GM23338 (cell line): ENCODE data around the gene SEMA3C. TPM values are rescaled to one million over a fixed set of nuclear protein-coding genes. Genes with fewer than 3 reads are reported as not detected.

Experiments used
- ATAC-seq: fragments of 200-7000 bp; cut with Tn5 transposase; 3 replicates; pipeline ENCODE4 v1.9.1; 2020
- DNase-seq: peaks from one replicate; pipeline ENCODE4 v3.0.0-alpha.2; 2015; ENCODE audit warnings: low spot score
- H2AFZ ChIP-seq: fragments of 200-600 bp; sonication (generic); 2 replicates; pipeline ENCODE4 v1.8.0; 2016; ENCODE audit warnings: antibody characterized with exemption, mild to moderate bottlenecking, moderate library complexity
- H3F3A ChIP-seq: fragments of 200-600 bp; sonication (generic); replicated peaks from 2 replicates; pipeline ENCODE4 v1.8.0; 2017; ENCODE audit warnings: antibody characterized with exemption, mixed run types, low read depth
- H3K27ac ChIP-seq: fragments of 200-600 bp; sonication (generic); 2 replicates; pipeline ENCODE4 v1.6.1; 2016; ENCODE audit warnings: low read depth
- H3K27me3 ChIP-seq: fragments of 200-600 bp; sonication (generic); 2 replicates; pipeline ENCODE4 v1.8.0; 2016; ENCODE audit warnings: mild to moderate bottlenecking, mixed run types, moderate library complexity; ENCODE audit not compliant: insufficient read depth
- H3K36me3 ChIP-seq: fragments of 200-600 bp; sonication (generic); 2 replicates; pipeline ENCODE4 v1.8.0; 2016; ENCODE audit warnings: mild to moderate bottlenecking; ENCODE audit not compliant: insufficient read depth
- H3K4me1 ChIP-seq: fragments of 200-600 bp; sonication (generic); 2 replicates; pipeline ENCODE4 v1.8.0; 2016; ENCODE audit warnings: mild to moderate bottlenecking, moderate library complexity; ENCODE audit not compliant: insufficient read depth
- H3K4me2 ChIP-seq: fragments of 200-600 bp; sonication (generic); 2 replicates; pipeline ENCODE4 v1.7.1; 2017; ENCODE audit warnings: mixed run types
- H3K4me3 ChIP-seq: fragments of 200-600 bp; sonication (generic); 2 replicates; pipeline ENCODE4 v1.6.1; 2016; ENCODE audit warnings: mixed run types
- H3K79me2 ChIP-seq: fragments of 200-600 bp; sonication (generic); replicated peaks from 2 replicates; pipeline ENCODE4 v1.8.0; 2017; ENCODE audit warnings: mild to moderate bottlenecking; ENCODE audit not compliant: insufficient read depth
- H3K9me2 ChIP-seq: fragments of 200-600 bp; sonication (generic); 2 replicates; pipeline ENCODE4 v1.8.0; 2017; ENCODE audit not compliant: insufficient read depth
- H4K20me1 ChIP-seq: fragments of 200-600 bp; sonication (generic); replicated peaks from 2 replicates; pipeline ENCODE4 v1.8.0; 2017; ENCODE audit warnings: mild to moderate bottlenecking; ENCODE audit not compliant: insufficient read depth
- H3K27ac Mint-ChIP-seq: 2 replicates; pipeline ENCODE4 v1.8.0; 2020; ENCODE audit warnings: inconsistent platforms, mild to moderate bottlenecking, moderate library complexity, mixed read lengths
- H3K27me3 Mint-ChIP-seq: 3 replicates; pipeline ENCODE4 v1.8.0; 2022; ENCODE audit warnings: low read depth, mild to moderate bottlenecking, moderate library complexity, mixed read lengths, inconsistent platforms; ENCODE audit not compliant: insufficient read depth, poor library complexity
- H3K36me3 Mint-ChIP-seq: 3 replicates; pipeline ENCODE4 v1.8.0; 2021; ENCODE audit warnings: low read depth, mild to moderate bottlenecking, inconsistent platforms, moderate library complexity, mixed read lengths
- H3K4me1 Mint-ChIP-seq: 3 replicates; pipeline ENCODE4 v1.8.0; 2020; ENCODE audit warnings: mild to moderate bottlenecking, inconsistent platforms, mixed read lengths
- H3K4me3 Mint-ChIP-seq: 3 replicates; pipeline ENCODE4 v1.8.0; 2021; ENCODE audit warnings: moderate library complexity, mild to moderate bottlenecking, inconsistent platforms, mixed read lengths
- H3K9me3 Mint-ChIP-seq: 3 replicates; pipeline ENCODE4 v1.8.0; 2020; ENCODE audit warnings: moderate library complexity, mild to moderate bottlenecking, inconsistent platforms, mixed read lengths
- CREB1 ChIP-seq: fragments of 250-450 bp; sonication (Bioruptor Pico); IDR thresholded peaks from 2 replicates; pipeline ENCODE4 v1.5.0; 2020; ENCODE audit warnings: low read depth, mild to moderate bottlenecking, moderate library complexity
- EZH2 ChIP-seq: fragments of 200-600 bp; sonication (generic); IDR thresholded peaks from one replicate; pipeline ENCODE4 v1.8.0; 2017; ENCODE audit warnings: antibody characterized with exemption, mild to moderate bottlenecking, low read depth; ENCODE audit not compliant: unreplicated experiment
- EZH2phosphoT487 ChIP-seq: fragments of 200-600 bp; sonication (generic); IDR thresholded peaks from one replicate; pipeline ENCODE4 v1.8.1; 2018; ENCODE audit warnings: antibody characterized with exemption; ENCODE audit not compliant: unreplicated experiment
- JUNB ChIP-seq: IDR thresholded peaks from one replicate; pipeline ENCODE4 v1.6.1; 2016; ENCODE audit warnings: antibody characterized with exemption; ENCODE audit not compliant: unreplicated experiment
- NANOG ChIP-seq: IDR thresholded peaks from 2 replicates; pipeline ENCODE4 v1.6.1; 2016; ENCODE audit warnings: antibody characterized with exemption, borderline replicate concordance
- POLR2AphosphoS5 ChIP-seq: IDR thresholded peaks from 2 replicates; pipeline ENCODE4 v1.6.1; 2016; ENCODE audit warnings: antibody characterized with exemption, low read depth
- STAT1 ChIP-seq: IDR thresholded peaks from one replicate; pipeline ENCODE4 v1.6.1; 2016; ENCODE audit warnings: antibody characterized with exemption; ENCODE audit not compliant: unreplicated experiment
- ZNF114 ChIP-seq: fragments of 250-450 bp; sonication (Bioruptor Pico); IDR thresholded peaks from 2 replicates; pipeline ENCODE4 v1.5.0; 2020; ENCODE audit warnings: mild to moderate bottlenecking, moderate library complexity
- ZNF331 ChIP-seq: fragments of 250-450 bp; sonication (Bioruptor Pico); IDR thresholded peaks from 2 replicates; pipeline ENCODE4 v1.5.0; 2020; ENCODE audit warnings: low read depth, mild to moderate bottlenecking, moderate library complexity
- polyA plus RNA-seq: library from polyadenylated mRNA; unstranded; fragments of >200 nt; fragmentation: Nextera tagmentation; extraction: Ambion mirVana; gene quantifications from 2 replicates; pipeline ENCODE4 v1.2.1, GENCODE V29; 2016
- total RNA-seq: library from RNA; depleted of rRNA; stranded (reverse); fragments of >200 nt; shearing (Covaris generic); gene quantifications from 2 replicates; pipeline ENCODE4 v1.2.3, GENCODE V29; 2014
- TF ChIP-seq, protein P1 (sequence below): fragments of 250-450 bp; sonication (Bioruptor Pico); IDR thresholded peaks from 2 replicates; pipeline ENCODE4 v1.5.0; 2020; ENCODE audit warnings: mild to moderate bottlenecking, moderate library complexity
- TF ChIP-seq, protein P2 (sequence below), 2 experiments: fragments of 200-600 bp in 1 of 2; sonication (generic) in 1 of 2; conservative IDR thresholded peaks; 2 replicates each; pipeline versions ENCODE4 v1.5.1 to v1.6.1; 2016 to 2017; ENCODE audit warnings: antibody characterized with exemption in 2 of 2, low read depth in 2 of 2, mild to moderate bottlenecking in 2 of 2, moderate library complexity in 1 of 2
- TF ChIP-seq, protein P3 (sequence below): IDR thresholded peaks from one replicate; pipeline ENCODE4 v1.6.1; 2018; ENCODE audit warnings: antibody characterized with exemption; ENCODE audit not compliant: unreplicated experiment
- TF ChIP-seq, protein P4 (sequence below): IDR thresholded peaks from 2 replicates; pipeline ENCODE4 v1.6.1; 2016; ENCODE audit warnings: antibody characterized with exemption

SEMA3C gene
- total and polyA plus RNA-seq, 2 experiments from 2014 or later = 1.0 to 3.5 TPM

DNA sequence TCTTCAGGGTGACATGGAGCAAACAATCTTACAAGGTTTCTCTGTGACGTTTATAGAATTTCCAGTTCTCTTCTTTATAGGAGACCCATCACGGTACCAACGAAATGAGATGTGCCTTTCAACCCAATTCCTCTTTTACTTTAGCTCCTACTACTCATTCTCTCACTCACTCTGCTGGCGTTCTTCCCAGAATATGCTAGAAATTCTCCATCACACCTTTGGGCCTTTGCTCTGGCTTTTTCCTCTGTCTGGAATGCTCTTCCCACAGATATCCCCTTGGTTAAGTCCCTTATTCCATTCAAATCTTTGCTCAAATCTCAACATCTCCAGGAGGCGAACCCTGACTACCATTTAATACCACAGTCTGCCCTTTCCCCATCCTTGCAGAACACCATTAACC, 39.0 kb downstream of the SEMA3C start:
- H3F3A ChIP-seq = no peaks in the 10 kb centered on the region
- Mint-ChIP-seq H3K9me3 (no peaks in the 10 kb centered on the region), H3K27me3 (no peaks in the 10 kb centered on the region), H3K36me3 (no peaks in the 10 kb centered on the region), H3K27ac (no peak overlapping the region), H3K4me1 (0 out of 3 replicates have a peak, but pooled peaks cover 2% of the 10 kb centered on the region), H3K4me3 (no peak overlapping the region)
- no peaks in the 10 kb centered on the region for H3K27me3 ChIP-seq
- no peaks in the 10 kb centered on the region for H4K20me1 ChIP-seq
- DNase-seq (no peak), ATAC-seq (no peak)
- no peak overlapping the region for H3K27ac ChIP-seq
- no peaks in the 10 kb centered on the region for H3K4me1 ChIP-seq
- no peak overlapping the region for H3K4me3 ChIP-seq
- no peak overlapping the region for H2AFZ ChIP-seq
- TF ChIP-seq STAT1 (no peak), ZNF331 (CRISPR knock-in tag) (no peak), NANOG (no peak), EZH2phosphoT487 (no peak), ZNF114 (CRISPR knock-in tag) (no peak), EZH2 (no peak), JUNB (no peak), CREB1 (no peak), POLR2AphosphoS5 (no peak)
- TF ChIP-seq, protein P1, sequence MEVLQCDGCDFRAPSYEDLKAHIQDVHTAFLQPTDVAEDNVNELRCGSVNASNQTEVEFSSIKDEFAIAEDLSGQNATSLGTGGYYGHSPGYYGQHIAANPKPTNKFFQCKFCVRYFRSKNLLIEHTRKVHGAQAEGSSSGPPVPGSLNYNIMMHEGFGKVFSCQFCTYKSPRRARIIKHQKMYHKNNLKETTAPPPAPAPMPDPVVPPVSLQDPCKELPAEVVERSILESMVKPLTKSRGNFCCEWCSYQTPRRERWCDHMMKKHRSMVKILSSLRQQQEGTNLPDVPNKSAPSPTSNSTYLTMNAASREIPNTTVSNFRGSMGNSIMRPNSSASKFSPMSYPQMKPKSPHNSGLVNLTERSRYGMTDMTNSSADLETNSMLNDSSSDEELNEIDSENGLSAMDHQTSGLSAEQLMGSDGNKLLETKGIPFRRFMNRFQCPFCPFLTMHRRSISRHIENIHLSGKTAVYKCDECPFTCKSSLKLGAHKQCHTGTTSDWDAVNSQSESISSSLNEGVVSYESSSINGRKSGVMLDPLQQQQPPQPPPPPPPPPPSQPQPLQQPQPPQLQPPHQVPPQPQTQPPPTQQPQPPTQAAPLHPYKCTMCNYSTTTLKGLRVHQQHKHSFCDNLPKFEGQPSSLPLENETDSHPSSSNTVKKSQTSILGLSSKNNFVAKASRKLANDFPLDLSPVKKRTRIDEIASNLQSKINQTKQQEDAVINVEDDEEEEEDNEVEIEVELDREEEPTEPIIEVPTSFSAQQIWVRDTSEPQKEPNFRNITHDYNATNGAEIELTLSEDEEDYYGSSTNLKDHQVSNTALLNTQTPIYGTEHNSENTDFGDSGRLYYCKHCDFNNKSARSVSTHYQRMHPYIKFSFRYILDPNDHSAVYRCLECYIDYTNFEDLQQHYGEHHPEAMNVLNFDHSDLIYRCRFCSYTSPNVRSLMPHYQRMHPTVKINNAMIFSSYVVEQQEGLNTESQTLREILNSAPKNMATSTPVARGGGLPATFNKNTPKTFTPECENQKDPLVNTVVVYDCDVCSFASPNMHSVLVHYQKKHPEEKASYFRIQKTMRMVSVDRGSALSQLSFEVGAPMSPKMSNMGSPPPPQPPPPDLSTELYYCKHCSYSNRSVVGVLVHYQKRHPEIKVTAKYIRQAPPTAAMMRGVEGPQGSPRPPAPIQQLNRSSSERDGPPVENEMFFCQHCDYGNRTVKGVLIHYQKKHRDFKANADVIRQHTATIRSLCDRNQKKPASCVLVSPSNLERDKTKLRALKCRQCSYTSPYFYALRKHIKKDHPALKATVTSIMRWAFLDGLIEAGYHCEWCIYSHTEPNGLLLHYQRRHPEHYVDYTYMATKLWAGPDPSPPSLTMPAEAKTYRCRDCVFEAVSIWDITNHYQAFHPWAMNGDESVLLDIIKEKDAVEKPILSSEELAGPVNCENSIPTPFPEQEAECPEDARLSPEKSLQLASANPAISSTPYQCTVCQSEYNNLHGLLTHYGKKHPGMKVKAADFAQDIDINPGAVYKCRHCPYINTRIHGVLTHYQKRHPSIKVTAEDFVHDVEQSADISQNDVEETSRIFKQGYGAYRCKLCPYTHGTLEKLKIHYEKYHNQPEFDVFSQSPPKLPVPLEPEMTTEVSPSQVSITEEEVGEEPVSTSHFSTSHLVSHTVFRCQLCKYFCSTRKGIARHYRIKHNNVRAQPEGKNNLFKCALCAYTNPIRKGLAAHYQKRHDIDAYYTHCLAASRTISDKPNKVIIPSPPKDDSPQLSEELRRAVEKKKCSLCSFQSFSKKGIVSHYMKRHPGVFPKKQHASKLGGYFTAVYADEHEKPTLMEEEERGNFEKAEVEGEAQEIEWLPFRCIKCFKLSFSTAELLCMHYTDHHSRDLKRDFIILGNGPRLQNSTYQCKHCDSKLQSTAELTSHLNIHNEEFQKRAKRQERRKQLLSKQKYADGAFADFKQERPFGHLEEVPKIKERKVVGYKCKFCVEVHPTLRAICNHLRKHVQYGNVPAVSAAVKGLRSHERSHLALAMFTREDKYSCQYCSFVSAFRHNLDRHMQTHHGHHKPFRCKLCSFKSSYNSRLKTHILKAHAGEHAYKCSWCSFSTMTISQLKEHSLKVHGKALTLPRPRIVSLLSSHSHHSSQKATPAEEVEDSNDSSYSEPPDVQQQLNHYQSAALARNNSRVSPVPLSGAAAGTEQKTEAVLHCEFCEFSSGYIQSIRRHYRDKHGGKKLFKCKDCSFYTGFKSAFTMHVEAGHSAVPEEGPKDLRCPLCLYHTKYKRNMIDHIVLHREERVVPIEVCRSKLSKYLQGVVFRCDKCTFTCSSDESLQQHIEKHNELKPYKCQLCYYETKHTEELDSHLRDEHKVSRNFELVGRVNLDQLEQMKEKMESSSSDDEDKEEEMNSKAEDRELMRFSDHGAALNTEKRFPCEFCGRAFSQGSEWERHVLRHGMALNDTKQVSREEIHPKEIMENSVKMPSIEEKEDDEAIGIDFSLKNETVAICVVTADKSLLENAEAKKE (CRISPR knock-in tag) = no peak
- TF ChIP-seq, protein P2, sequence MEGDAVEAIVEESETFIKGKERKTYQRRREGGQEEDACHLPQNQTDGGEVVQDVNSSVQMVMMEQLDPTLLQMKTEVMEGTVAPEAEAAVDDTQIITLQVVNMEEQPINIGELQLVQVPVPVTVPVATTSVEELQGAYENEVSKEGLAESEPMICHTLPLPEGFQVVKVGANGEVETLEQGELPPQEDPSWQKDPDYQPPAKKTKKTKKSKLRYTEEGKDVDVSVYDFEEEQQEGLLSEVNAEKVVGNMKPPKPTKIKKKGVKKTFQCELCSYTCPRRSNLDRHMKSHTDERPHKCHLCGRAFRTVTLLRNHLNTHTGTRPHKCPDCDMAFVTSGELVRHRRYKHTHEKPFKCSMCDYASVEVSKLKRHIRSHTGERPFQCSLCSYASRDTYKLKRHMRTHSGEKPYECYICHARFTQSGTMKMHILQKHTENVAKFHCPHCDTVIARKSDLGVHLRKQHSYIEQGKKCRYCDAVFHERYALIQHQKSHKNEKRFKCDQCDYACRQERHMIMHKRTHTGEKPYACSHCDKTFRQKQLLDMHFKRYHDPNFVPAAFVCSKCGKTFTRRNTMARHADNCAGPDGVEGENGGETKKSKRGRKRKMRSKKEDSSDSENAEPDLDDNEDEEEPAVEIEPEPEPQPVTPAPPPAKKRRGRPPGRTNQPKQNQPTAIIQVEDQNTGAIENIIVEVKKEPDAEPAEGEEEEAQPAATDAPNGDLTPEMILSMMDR (conservative IDR thresholded peaks at IDR 0.05; ENCODE audit: low read depth in 2 of 2) = no peak
- TF ChIP-seq, protein P3, sequence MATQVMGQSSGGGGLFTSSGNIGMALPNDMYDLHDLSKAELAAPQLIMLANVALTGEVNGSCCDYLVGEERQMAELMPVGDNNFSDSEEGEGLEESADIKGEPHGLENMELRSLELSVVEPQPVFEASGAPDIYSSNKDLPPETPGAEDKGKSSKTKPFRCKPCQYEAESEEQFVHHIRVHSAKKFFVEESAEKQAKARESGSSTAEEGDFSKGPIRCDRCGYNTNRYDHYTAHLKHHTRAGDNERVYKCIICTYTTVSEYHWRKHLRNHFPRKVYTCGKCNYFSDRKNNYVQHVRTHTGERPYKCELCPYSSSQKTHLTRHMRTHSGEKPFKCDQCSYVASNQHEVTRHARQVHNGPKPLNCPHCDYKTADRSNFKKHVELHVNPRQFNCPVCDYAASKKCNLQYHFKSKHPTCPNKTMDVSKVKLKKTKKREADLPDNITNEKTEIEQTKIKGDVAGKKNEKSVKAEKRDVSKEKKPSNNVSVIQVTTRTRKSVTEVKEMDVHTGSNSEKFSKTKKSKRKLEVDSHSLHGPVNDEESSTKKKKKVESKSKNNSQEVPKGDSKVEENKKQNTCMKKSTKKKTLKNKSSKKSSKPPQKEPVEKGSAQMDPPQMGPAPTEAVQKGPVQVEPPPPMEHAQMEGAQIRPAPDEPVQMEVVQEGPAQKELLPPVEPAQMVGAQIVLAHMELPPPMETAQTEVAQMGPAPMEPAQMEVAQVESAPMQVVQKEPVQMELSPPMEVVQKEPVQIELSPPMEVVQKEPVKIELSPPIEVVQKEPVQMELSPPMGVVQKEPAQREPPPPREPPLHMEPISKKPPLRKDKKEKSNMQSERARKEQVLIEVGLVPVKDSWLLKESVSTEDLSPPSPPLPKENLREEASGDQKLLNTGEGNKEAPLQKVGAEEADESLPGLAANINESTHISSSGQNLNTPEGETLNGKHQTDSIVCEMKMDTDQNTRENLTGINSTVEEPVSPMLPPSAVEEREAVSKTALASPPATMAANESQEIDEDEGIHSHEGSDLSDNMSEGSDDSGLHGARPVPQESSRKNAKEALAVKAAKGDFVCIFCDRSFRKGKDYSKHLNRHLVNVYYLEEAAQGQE = no peak
- TF ChIP-seq, protein P4, sequence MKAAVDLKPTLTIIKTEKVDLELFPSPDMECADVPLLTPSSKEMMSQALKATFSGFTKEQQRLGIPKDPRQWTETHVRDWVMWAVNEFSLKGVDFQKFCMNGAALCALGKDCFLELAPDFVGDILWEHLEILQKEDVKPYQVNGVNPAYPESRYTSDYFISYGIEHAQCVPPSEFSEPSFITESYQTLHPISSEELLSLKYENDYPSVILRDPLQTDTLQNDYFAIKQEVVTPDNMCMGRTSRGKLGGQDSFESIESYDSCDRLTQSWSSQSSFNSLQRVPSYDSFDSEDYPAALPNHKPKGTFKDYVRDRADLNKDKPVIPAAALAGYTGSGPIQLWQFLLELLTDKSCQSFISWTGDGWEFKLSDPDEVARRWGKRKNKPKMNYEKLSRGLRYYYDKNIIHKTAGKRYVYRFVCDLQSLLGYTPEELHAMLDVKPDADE = no peak
- H3K36me3 ChIP-seq = no peaks in the 10 kb centered on the region
- no peaks in the 10 kb centered on the region for H3K79me2 ChIP-seq
- H3K4me2 ChIP-seq = no peak overlapping the region
- H3K9me2 ChIP-seq = no peaks in the 10 kb centered on the region
